CD4-positive, alpha-beta T cell (primary cell): Measurements from ENCODE around the gene SPOPL. TPM values are rescaled to one million over a fixed set of nuclear protein-coding genes. Genes with fewer than 3 reads are reported as not detected.

Source experiments
- ATAC-seq: fragments of 200-7000 bp; cut with Tn5 transposase; one replicate; pipeline ENCODE4 v1.10.0; 2022; ENCODE audit warnings: mild to moderate bottlenecking; ENCODE audit not compliant: poor library complexity
- CTCF ChIA-PET: fragments of 350-600 bp; sonication (Branson Sonifier 250); formaldehyde crosslinking; loops from one replicate; lab custom pipeline; 2021; ENCODE audit warnings: antibody characterized with exemption, inconsistent platforms; lab: Charles Lee
- POLR2A ChIA-PET: fragments of 350-600 bp; sonication (Branson Sonifier 250); formaldehyde crosslinking; loops from one replicate; lab custom pipeline; 2021; ENCODE audit warnings: antibody characterized with exemption, inconsistent platforms; lab: Charles Lee
- DNase-seq, 14 experiments: peaks; one replicate each; pipeline ENCODE4 v3.0.0-alpha.2; 2013 to 2020; ENCODE audit warnings: mixed read lengths in 2 of 14
- H3K27ac ChIP-seq, 2 donors: one replicate each; pipeline versions ENCODE4 v1.5.1 to v1.7.0; 2013; ENCODE audit warnings: low read length in 2 of 2, low read depth in 1 of 2, mild to moderate bottlenecking in 1 of 2
- H3K27me3 ChIP-seq, 2 experiments: 1 replicate in 1 of 2; 2 replicates in 1 of 2; pipeline versions ENCODE4 v1.6.1 to v1.7.0; 2013; ENCODE audit warnings: low read length in 2 of 2, control low read depth in 1 of 2, mild to moderate bottlenecking in 1 of 2, moderate library complexity in 1 of 2; ENCODE audit not compliant: insufficient read depth in 2 of 2, control insufficient read depth in 1 of 2
- H3K36me3 ChIP-seq: one replicate; pipeline ENCODE4 v1.6.1; 2013; ENCODE audit warnings: low read length, control low read depth; ENCODE audit not compliant: insufficient read depth
- H3K4me1 ChIP-seq: one replicate; pipeline ENCODE4 v1.6.1; 2013; ENCODE audit warnings: low read length, control low read depth; ENCODE audit not compliant: insufficient read depth
- H3K4me3 ChIP-seq: one replicate; pipeline ENCODE4 v1.5.1; 2013; ENCODE audit warnings: mild to moderate bottlenecking, low read length, moderate library complexity
- H3K9me3 ChIP-seq, 2 experiments: 1 replicate in 1 of 2; 2 replicates in 1 of 2; pipeline versions ENCODE4 v1.6.1 to v1.7.0; 2013; ENCODE audit warnings: low read length in 2 of 2, mild to moderate bottlenecking in 2 of 2, control low read depth in 1 of 2, moderate library complexity in 1 of 2; ENCODE audit not compliant: control insufficient read depth in 1 of 2, insufficient read depth in 1 of 2
- H3K27ac Mint-ChIP-seq: one replicate; pipeline ENCODE4 v1.8.0; 2020; ENCODE audit warnings: mixed read lengths
- H3K27me3 Mint-ChIP-seq: one replicate; pipeline ENCODE4 v1.8.0; 2021; ENCODE audit warnings: mixed read lengths
- H3K36me3 Mint-ChIP-seq: one replicate; pipeline ENCODE4 v1.8.0; 2021; ENCODE audit warnings: low read depth, mixed read lengths
- H3K4me1 Mint-ChIP-seq: one replicate; pipeline ENCODE4 v1.8.0; 2021; ENCODE audit warnings: low read depth, mixed read lengths
- H3K4me3 Mint-ChIP-seq: one replicate; pipeline ENCODE4 v1.8.0; 2020; ENCODE audit warnings: mild to moderate bottlenecking, mixed read lengths
- H3K9me3 Mint-ChIP-seq: one replicate; pipeline ENCODE4 v1.8.0; 2020; ENCODE audit warnings: mixed read lengths
- intact Hi-C, 2 experiments: fragments of 100-400 bp; cut with DNase I in 1 of 2; cut with micrococcal nuclease in 1 of 2; formaldehyde crosslinking; loops; one replicate each; pipeline versions ENCODE4 v1.15.1 to v1.9.0; 2023 to 2025; cut with DNase I, micrococcal nuclease
- total RNA-seq, 174 experiments: library from RNA in 2 of 174; stranded (reverse) in 2 of 174; gene quantifications; one replicate each; pipeline ENCODE4 v1.2.3 and lab custom pipeline; 2021 to 2026
- TF ChIP-seq, protein P1 (sequence below): fragments of 200-600 bp; IDR thresholded peaks from one replicate; pipeline ENCODE4 v1.8.0; 2022; ENCODE audit warnings: antibody characterized with exemption, mild to moderate bottlenecking

SPOPL gene
- total RNA-seq, 2 experiments from 2014 or later: 12.0 to 13.2 TPM

DNA sequence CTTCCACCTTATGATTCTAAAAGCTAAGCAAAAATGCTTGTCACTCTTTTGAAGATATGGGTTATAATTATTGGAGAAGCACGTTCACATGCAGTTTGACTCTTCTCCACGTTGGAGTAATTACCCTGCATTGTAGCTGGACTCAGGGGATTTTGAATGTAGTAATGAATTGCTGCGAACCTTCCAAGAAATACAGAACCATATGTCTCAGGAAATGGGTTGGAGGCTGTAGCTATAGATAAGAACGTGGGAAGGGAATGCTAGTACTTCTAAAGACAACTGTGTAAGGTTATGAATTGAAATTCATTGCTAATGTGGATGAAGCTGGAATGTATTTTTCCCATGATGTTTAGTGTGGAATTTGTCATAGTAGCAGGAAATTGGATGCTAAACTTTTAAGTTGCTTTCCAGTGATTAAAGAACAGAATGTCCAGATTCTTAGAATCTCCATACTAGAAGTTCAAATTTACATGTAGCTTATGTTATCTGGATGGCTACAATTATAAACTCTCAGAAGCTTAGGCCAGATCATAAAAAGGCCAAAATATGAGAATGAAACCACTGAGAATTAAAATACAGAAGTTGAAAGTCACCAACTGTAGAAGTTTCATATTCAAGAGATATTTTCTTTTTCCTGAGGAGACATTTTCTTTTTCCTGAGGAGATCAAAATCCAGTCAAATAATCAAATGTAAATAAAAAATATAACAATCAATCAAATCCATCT is 27.3 kb upstream of the SPOPL start:
- no peak overlapping the region for H3K4me3 ChIP-seq
- POLR2A ChIA-PET: no interaction called here
- H3K4me1 ChIP-seq: no peaks in the 10 kb centered on the region
- Mint-ChIP-seq H3K27ac (no peak overlapping the region), H3K36me3 (no peaks in the 10 kb centered on the region), H3K4me1 (no peaks in the 10 kb centered on the region), H3K27me3 (peaks cover 5% of the 10 kb centered on the region), H3K4me3 (no peak overlapping the region), H3K9me3 (no peaks in the 10 kb centered on the region)
- TF ChIP-seq, protein P1, sequence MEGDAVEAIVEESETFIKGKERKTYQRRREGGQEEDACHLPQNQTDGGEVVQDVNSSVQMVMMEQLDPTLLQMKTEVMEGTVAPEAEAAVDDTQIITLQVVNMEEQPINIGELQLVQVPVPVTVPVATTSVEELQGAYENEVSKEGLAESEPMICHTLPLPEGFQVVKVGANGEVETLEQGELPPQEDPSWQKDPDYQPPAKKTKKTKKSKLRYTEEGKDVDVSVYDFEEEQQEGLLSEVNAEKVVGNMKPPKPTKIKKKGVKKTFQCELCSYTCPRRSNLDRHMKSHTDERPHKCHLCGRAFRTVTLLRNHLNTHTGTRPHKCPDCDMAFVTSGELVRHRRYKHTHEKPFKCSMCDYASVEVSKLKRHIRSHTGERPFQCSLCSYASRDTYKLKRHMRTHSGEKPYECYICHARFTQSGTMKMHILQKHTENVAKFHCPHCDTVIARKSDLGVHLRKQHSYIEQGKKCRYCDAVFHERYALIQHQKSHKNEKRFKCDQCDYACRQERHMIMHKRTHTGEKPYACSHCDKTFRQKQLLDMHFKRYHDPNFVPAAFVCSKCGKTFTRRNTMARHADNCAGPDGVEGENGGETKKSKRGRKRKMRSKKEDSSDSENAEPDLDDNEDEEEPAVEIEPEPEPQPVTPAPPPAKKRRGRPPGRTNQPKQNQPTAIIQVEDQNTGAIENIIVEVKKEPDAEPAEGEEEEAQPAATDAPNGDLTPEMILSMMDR: no peak
- CTCF ChIA-PET: no interaction called here
- ATAC-seq (no peak), DNase-seq (no peak)
- intact Hi-C loops: no loop called here
- no peaks in the 10 kb centered on the region for H3K9me3 ChIP-seq
- H3K36me3 ChIP-seq: no peaks in the 10 kb centered on the region
- H3K27ac ChIP-seq: no peak overlapping the region
- no peaks in the 10 kb centered on the region for H3K27me3 ChIP-seq

GRCh38 chr2:138475277-138475776 is 26.2 kb upstream of the SPOPL start:
- H3K4me3 ChIP-seq: no peak overlapping the region
- POLR2A ChIA-PET: no interaction called here
- CTCF ChIA-PET: no interaction called here
- TF ChIP-seq, protein P1: no peak
- Mint-ChIP-seq H3K4me3 (no peak overlapping the region), H3K27ac (no peak overlapping the region), H3K36me3 (no peaks in the 10 kb centered on the region), H3K27me3 (peaks cover 5% of the 10 kb centered on the region), H3K4me1 (no peaks in the 10 kb centered on the region), H3K9me3 (no peaks in the 10 kb centered on the region)
- H3K27me3 ChIP-seq: no peaks in the 10 kb centered on the region
- no peaks in the 10 kb centered on the region for H3K36me3 ChIP-seq
- no peaks in the 10 kb centered on the region for H3K9me3 ChIP-seq
- H3K4me1 ChIP-seq: no peaks in the 10 kb centered on the region
- ATAC-seq (no peak), DNase-seq (peak in 2 of 14 experiments; percentile 22 to 27)
- H3K27ac ChIP-seq: no peak overlapping the region
- intact Hi-C loops: no loop called here

- Histone ChIP-seq H3K9me3 (no peaks in the 10 kb centered on the region), H3K36me3 (no peaks in the 10 kb centered on the region), H3K27me3 (no peaks in the 10 kb centered on the region), H3K4me3 (no peak overlapping the region), H3K4me1 (no peaks in the 10 kb centered on the region), H3K27ac (no peak overlapping the region)
- H3K4me3 Mint-ChIP-seq: no peak overlapping the region
- no peaks in the 10 kb centered on the region for H3K4me1 Mint-ChIP-seq
- H3K36me3 Mint-ChIP-seq: no peaks in the 10 kb centered on the region
- TF ChIP-seq, protein P1: no peak
- H3K9me3 Mint-ChIP-seq: no peaks in the 10 kb centered on the region
- DNase-seq (no peak), ATAC-seq (no peak)
- H3K27ac Mint-ChIP-seq: no peak overlapping the region
- H3K27me3 Mint-ChIP-seq: peaks cover 5% of the 10 kb centered on the region
- CTCF ChIA-PET: no interaction called here
- POLR2A ChIA-PET: no interaction called here
- intact Hi-C loops: no loop called here
Measured at GRCh38 chr2:138476186-138476585, 25.4 kb upstream of the SPOPL start.
